ENCODE results near the gene BICC1. TPM values are rescaled to one million over a fixed set of nuclear protein-coding genes. Genes with fewer than 3 reads are reported as not detected.

Gene BICC1
- total RNA-seq, 1 donor from 2014 or later = 41.0 TPM

GRCh38 chr10:58706836-58707235 lies 194.2 kb downstream of the BICC1 start:
- peaks cover 41% of the 10 kb centered on the region for H3K4me1 Mint-ChIP-seq (ENCODE audit: unreplicated experiment)
- H3K4me3 Mint-ChIP-seq (ENCODE audit: unreplicated experiment) = no peak overlapping the region
- peaks cover 21% of the 10 kb centered on the region for H3K36me3 Mint-ChIP-seq (ENCODE audit: unreplicated experiment)
- peak overlapping the region; percentile 44 for H3K27ac Mint-ChIP-seq (ENCODE audit: unreplicated experiment)
- H3K9me3 Mint-ChIP-seq (ENCODE audit: unreplicated experiment) = peaks cover 5% of the 10 kb centered on the region
- DNase-seq (ENCODE audit: extremely low spot score, unreplicated experiment) = no peak
- no peak for TF ChIP-seq CTCF (IDR thresholded peaks at IDR 0.05)
- H3K27me3 Mint-ChIP-seq (ENCODE audit: unreplicated experiment) = no peaks in the 10 kb centered on the region

DNA sequence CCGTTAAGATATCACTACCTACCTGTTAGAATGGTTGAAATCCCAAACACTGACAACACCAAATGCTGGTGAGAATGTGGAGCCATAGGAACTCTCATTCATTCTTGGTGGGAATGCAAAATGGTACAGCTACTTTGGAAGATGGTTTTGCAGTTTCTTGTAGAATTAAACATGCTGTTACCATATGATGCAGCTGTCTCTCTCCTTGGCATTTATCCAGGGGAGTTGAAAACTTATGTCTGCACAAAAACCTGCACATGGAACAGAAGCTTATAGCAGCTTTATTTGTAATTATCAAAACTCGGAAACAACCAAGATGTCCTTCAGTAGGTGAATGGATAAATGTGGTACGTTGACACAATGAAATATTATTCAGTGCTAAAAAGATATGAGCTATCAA lies 199.5 kb downstream of the BICC1 start:
- Mint-ChIP-seq H3K4me3 (ENCODE audit: unreplicated experiment) (no peak overlapping the region), H3K36me3 (ENCODE audit: unreplicated experiment) (peaks cover 15% of the 10 kb centered on the region), H3K27ac (ENCODE audit: unreplicated experiment) (no peak overlapping the region), H3K27me3 (ENCODE audit: unreplicated experiment) (no peaks in the 10 kb centered on the region), H3K9me3 (ENCODE audit: unreplicated experiment) (peaks cover 4% of the 10 kb centered on the region), H3K4me1 (ENCODE audit: unreplicated experiment) (peaks cover 19% of the 10 kb centered on the region)
- no peak for DNase-seq (ENCODE audit: extremely low spot score, unreplicated experiment)
- TF ChIP-seq CTCF (IDR thresholded peaks at IDR 0.05) = no peak

GRCh38 chr10:58712982-58713381 lies 200.3 kb downstream of the BICC1 start:
- H3K36me3 Mint-ChIP-seq (ENCODE audit: unreplicated experiment) = peaks cover 14% of the 10 kb centered on the region
- DNase-seq (ENCODE audit: extremely low spot score, unreplicated experiment) = no peak
- no peaks in the 10 kb centered on the region for H3K27me3 Mint-ChIP-seq (ENCODE audit: unreplicated experiment)
- no peak overlapping the region for H3K27ac Mint-ChIP-seq (ENCODE audit: unreplicated experiment)
- peaks cover 26% of the 10 kb centered on the region for H3K4me1 Mint-ChIP-seq (ENCODE audit: unreplicated experiment)
- H3K9me3 Mint-ChIP-seq (ENCODE audit: unreplicated experiment) = peaks cover 4% of the 10 kb centered on the region
- peak; percentile 46 for TF ChIP-seq CTCF (IDR thresholded peaks at IDR 0.05)
- H3K4me3 Mint-ChIP-seq (ENCODE audit: unreplicated experiment) = no peak overlapping the region

DNA sequence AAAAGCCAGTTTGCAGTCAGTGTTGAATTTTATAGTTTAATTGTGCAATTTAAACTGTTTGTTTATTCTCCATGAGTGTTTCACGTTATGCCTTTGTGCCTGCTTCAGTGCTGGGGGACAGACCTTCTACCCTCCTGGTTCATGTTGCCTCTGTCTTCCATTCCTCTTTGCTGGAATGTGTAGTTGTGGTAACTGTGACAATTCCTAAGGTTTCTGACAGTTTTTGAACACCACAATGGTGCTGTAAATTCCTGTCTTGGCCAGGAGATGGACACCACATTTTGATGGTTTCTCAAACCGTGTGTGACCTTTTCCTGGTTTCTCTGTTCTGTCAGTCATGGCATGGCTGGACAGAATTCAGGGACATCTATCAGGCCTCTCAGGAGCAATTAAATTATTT lies 201.7 kb downstream of the BICC1 start:
- H3K4me1 Mint-ChIP-seq (ENCODE audit: unreplicated experiment) = peaks cover 29% of the 10 kb centered on the region
- DNase-seq (ENCODE audit: extremely low spot score, unreplicated experiment) = no peak
- TF ChIP-seq CTCF (IDR thresholded peaks at IDR 0.05) = no peak
- H3K27me3 Mint-ChIP-seq (ENCODE audit: unreplicated experiment) = no peaks in the 10 kb centered on the region
- H3K9me3 Mint-ChIP-seq (ENCODE audit: unreplicated experiment) = peaks cover 4% of the 10 kb centered on the region
- H3K4me3 Mint-ChIP-seq (ENCODE audit: unreplicated experiment) = no peak overlapping the region
- H3K36me3 Mint-ChIP-seq (ENCODE audit: unreplicated experiment) = peaks cover 13% of the 10 kb centered on the region
- no peak overlapping the region for H3K27ac Mint-ChIP-seq (ENCODE audit: unreplicated experiment)

GRCh38 chr10:58715061-58715460 lies 202.4 kb downstream of the BICC1 start:
- no peak for TF ChIP-seq CTCF (IDR thresholded peaks at IDR 0.05)
- Mint-ChIP-seq H3K4me3 (ENCODE audit: unreplicated experiment) (no peak overlapping the region), H3K36me3 (ENCODE audit: unreplicated experiment) (peaks cover 13% of the 10 kb centered on the region), H3K4me1 (ENCODE audit: unreplicated experiment) (peaks cover 29% of the 10 kb centered on the region), H3K9me3 (ENCODE audit: unreplicated experiment) (peaks cover 4% of the 10 kb centered on the region), H3K27ac (ENCODE audit: unreplicated experiment) (no peak overlapping the region), H3K27me3 (ENCODE audit: unreplicated experiment) (no peaks in the 10 kb centered on the region)
- no peak for DNase-seq (ENCODE audit: extremely low spot score, unreplicated experiment)

Data from osteocyte (in vitro differentiated cells).